Body of pancreas (tissue), 4 donors: Measurements from ENCODE around the gene IL1RAPL2.

Source experiments
- CTCF ChIP-seq, 7 experiments: fragments of 450-650 bp in 4 of 7; fragments of 200-600 bp in 3 of 7; sonication (generic) in 3 of 7; IDR thresholded peaks; one replicate each; pipeline ENCODE4 v1.5.1; 2016 to 2019; ENCODE audit warnings: antibody characterized with exemption in 7 of 7
- POLR2A ChIP-seq, 3 donors: fragments of 450-650 bp; IDR thresholded peaks; one replicate each; pipeline ENCODE4 v1.6.1; 2016; ENCODE audit warnings: antibody characterized with exemption in 3 of 3, mild to moderate bottlenecking in 2 of 3

DNA sequence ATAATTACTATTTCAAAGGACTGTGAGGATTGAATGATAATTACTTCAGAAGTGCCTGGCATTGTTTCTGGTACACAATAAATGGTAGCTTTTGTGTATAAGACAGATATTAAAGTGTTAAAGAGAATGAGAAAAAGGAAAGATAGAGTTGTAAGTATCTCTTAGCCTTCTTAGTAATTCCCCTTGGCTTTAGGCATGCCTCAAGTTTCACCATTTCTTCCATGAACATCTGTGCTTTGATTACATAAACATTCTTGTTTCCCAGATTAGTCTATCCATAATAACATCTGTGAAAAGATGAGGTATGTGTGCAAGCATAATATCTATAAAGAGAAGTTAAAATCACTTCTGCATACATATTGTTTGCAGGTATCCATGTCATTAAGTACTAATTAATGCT lies 885.4 kb downstream of the IL1RAPL2 start:
- TF ChIP-seq POLR2A (IDR thresholded peaks at IDR 0.05) (no peak), CTCF (IDR thresholded peaks at IDR 0.05) (no peak)
